MM.1S (cell line): ENCODE data around the gene ENDOV.

Experiments
- EZH2 ChIP-seq: fragments of 300-600 bp; sonication (generic); optimal IDR thresholded peaks from 2 replicates; pipeline ENCODE3; 2017; ENCODE audit warnings: low read depth, mild to moderate bottlenecking, antibody characterized with exemption, low read length, mixed read lengths
- EZH2phosphoT487 ChIP-seq: fragments of 300-600 bp; sonication (generic); IDR thresholded peaks from 2 replicates; pipeline ENCODE4 v1.6.1; 2018; ENCODE audit warnings: antibody characterized with exemption, low read length
- TF ChIP-seq, protein P1 (sequence below): fragments of 300-600 bp; sonication (generic); IDR thresholded peaks from 2 replicates; pipeline ENCODE4 v1.5.1; 2016; ENCODE audit warnings: antibody characterized with exemption, low read length, mixed read lengths

DNA sequence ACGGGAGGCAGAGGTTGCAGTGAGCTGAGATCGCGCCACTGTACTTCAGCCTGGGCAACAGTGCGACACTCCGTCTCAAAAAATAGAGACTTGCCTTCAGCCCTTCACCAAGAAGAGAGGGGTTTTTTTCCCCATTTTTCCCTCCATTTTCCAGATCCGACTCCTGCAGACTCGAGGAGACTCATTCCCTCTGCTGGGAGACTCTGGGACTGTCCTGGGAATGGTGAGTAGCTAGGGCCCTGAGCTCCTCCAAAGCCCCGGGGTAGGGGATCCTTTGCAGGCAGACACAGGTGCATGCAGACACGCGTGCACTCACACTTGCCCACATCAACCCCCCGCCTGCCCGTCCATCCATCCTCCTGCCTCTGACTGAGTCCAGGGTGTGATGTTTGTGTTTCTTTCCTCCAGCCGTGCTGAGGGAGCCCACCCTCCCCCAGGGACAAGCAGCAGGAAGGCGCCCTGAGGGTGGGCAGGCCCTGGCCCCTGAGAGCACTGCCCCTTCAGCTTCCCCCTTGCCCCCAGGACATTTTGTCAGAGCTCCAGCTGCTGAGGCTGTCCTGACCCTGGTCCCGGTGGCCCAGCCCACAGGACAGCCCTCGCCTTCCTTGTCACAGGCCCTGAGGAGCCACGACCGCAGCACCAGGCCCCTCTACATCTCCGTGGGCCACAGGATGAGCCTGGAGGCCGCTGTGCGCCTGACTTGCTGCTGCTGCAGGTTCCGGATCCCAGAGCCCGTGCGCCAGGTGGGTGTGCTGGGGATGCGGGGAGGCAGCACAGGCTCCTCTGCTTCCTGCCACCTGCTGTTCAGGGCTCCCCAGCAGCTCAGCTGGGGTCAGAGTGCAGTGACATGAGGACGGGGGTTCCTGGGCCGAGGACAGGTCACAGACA lies 10.2 kb downstream of the ENDOV start:
- TF ChIP-seq EZH2 (no peak), EZH2phosphoT487 (no peak)
- TF ChIP-seq, protein P1, sequence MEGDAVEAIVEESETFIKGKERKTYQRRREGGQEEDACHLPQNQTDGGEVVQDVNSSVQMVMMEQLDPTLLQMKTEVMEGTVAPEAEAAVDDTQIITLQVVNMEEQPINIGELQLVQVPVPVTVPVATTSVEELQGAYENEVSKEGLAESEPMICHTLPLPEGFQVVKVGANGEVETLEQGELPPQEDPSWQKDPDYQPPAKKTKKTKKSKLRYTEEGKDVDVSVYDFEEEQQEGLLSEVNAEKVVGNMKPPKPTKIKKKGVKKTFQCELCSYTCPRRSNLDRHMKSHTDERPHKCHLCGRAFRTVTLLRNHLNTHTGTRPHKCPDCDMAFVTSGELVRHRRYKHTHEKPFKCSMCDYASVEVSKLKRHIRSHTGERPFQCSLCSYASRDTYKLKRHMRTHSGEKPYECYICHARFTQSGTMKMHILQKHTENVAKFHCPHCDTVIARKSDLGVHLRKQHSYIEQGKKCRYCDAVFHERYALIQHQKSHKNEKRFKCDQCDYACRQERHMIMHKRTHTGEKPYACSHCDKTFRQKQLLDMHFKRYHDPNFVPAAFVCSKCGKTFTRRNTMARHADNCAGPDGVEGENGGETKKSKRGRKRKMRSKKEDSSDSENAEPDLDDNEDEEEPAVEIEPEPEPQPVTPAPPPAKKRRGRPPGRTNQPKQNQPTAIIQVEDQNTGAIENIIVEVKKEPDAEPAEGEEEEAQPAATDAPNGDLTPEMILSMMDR = no peak
